Skin epidermis (tissue), 12 donors: ENCODE results near the gene WAC.
"Not testable (repeated sequence)": the region's sequence is repeated elsewhere in the genome, so short reads cannot be mapped to it uniquely, and the experiment has no call there.

Experiments
- H3K27ac ChIP-seq, 21 experiments: fragments of 200-600 bp; sonication (generic) in 11 of 21; one replicate each; pipeline ENCODE4 v1.5.0; 2020; ENCODE audit warnings: mild to moderate bottlenecking in 3 of 21, inconsistent platforms in 2 of 21, moderate library complexity in 2 of 21
- H3K4me3 ChIP-seq, 7 experiments: fragments of 200-600 bp; sonication (generic) in 2 of 7; one replicate each; pipeline ENCODE4 v1.5.0; 2020; ENCODE audit warnings: inconsistent platforms in 2 of 7, mild to moderate bottlenecking in 2 of 7, moderate library complexity in 1 of 7

Gene WAC

DNA sequence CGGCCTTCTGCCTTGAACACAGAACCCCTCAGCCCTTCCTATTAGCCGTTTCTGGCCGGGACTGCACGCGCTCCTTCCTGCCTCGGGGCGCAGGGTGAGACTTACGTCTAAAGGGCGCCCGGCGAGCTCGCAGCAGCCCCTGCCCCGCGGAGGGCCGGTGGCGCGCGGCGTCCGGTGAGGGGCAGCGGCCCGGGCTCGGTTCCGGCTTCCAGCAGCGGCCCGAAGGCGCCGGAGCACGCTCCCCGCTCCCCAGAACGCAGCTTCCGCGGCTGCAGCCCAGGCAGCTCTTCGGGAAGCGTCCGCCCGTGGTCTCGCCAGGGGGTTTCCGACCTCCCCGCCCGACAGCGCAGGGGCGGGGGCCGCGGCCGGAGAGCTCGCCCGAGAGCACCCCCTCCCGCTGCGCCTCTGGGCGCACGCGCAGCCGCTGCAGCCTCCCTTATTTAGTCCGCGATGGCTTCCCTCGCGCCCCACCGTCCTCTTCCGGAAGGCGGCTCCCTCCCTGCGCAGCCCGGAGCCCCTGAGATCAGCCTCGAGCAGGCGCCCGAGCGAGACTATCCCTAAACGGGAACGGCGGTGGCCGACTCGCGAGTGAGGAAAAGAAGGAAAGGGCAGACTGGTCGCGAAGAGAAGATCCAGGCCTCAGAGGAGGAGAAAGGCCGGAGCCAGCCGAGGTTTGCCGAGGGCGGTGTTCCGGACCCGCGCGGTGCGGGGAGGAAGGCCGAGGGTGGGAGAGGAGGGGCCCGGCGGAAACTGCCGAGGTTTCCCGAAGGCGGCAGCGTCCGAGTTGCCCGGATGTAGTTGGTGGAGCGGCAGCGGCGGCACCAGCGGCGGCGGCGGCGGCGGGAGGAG is at the start of gene WAC:
Gene WAC, plus strand, starts transcription at position 782 of the 849 bp plus-strand sequence. CDS start 462 bp downstream, outside the sequence.
- peak within 1 kb of the TSS; percentile 86 to 98 (median 90) for H3K4me3 ChIP-seq
- H3K27ac ChIP-seq = peak within 1 kb of the TSS; percentile 87 to 100 (median 99)

DNA sequence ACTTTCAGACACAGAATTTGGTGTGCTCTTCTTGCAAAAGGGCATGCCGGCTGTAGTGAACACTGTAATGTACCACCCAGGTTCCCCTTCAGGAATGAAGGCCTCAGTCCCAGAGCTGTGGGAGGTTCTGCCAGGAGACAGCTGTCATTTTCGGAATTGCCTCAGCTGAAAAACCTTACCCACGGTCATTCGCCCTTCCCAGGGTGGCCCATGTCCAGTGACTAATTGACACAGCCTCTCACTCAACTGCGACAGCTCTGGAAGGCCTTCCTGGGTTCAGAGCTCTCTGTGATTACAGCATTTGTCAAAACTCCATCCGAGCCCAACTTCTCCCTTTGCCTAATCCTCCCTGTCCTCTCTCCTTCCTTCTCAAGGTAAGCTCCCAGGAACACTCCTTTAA is 43.7 kb upstream of the WAC start:
- Histone ChIP-seq H3K4me3 (no peak overlapping the region), H3K27ac (no peak overlapping the region)

DNA sequence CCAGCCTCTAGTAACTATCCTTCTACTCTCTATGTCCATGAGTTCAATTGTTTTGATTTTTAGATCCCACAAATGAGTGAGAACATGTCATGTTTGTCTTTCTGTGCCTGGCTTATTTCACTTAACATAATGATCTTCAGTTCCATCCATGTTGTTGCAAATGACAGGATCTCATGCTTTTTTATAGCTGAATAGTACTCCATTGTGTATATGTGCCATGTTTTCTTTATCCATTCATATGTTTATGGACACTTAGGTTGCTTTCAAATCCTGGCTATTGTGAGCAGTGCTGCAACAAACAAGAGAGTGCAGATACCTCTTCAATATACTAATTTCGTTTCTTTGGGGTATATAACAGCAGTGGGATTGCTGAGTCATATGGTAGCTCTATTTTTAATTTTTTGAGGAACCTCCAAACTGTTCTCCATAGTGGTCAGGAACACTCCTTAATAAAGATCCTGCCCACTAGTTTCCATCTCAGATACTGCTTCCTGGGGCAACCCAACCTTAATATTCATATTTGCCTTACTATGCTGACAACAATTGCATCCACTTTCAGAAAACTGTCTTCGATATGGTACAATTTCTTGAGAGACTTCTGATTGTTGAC is 42.6 kb upstream of the WAC start:
- H3K4me3 ChIP-seq, H3K27ac ChIP-seq: not testable (repeated sequence)

DNA sequence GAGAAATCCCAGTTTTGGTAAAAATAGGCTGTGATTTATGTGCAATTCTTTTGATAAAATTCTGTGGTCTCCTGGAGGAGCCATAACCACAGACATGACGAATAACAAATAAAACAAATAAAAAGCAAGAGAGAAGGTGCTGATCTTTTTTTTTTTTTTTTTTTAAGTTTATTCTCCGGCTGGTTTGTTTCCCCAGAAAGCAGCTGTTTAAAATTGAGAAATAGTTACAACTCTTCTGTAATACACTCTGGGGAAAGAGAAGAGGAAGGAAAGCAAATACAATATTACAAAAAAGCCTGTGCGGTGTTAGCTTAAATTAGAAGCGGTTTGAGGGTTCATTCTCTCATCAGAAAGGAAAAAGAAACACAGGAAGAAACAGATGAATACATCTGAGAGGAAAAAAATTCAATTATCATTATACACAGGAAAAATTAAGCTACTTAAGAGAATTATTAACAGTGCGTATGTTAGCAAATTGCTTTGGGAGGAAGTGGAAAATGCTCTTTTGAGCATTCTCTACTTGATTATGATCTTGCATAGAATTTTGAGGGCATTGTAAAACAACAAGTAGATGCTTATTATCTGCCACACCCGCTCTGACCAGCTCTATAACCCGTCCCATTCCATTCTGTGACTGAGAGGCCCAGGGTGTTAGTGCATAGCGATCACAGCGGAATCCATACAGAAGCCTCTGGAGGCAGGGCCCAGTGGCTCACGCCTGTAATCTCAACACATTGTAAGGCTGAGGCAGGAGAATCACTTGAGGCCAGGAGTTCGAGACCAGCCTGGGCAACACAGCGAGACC is 40.6 kb upstream of the WAC start:
- Histone ChIP-seq H3K27ac (peak overlapping the region in 5 of 21 experiments; percentile 11 to 62 (median 38)), H3K4me3 (no peak overlapping the region)

- Histone ChIP-seq H3K27ac (no peak overlapping the region), H3K4me3 (no peak overlapping the region)
These were observed 38.5 kb upstream of the WAC start for GRCh38 chr10:28494420-28494819.

- H3K4me3 ChIP-seq = no peak overlapping the region
- no peak overlapping the region for H3K27ac ChIP-seq
These were observed 37.8 kb upstream of the WAC start for GRCh38 chr10:28495084-28495483.

- Histone ChIP-seq H3K4me3 (no peak overlapping the region), H3K27ac (no peak overlapping the region)
These were observed 36.9 kb upstream of the WAC start for GRCh38 chr10:28496017-28496416.

- no peak overlapping the region for H3K27ac ChIP-seq
- H3K4me3 ChIP-seq = no peak overlapping the region
These were observed 36.4 kb upstream of the WAC start for GRCh38 chr10:28496481-28496961.

- Histone ChIP-seq H3K4me3 (no peak overlapping the region), H3K27ac (no peak overlapping the region)
These were observed 35.4 kb upstream of the WAC start for GRCh38 chr10:28497313-28498126.

GRCh38 chr10:28500203-28500602 is 32.7 kb upstream of the WAC start:
- H3K4me3 ChIP-seq, H3K27ac ChIP-seq: not testable (repeated sequence)

GRCh38 chr10:28503114-28503513 is 29.8 kb upstream of the WAC start:
- Histone ChIP-seq H3K27ac (no peak overlapping the region), H3K4me3 (no peak overlapping the region)

- H3K4me3 ChIP-seq = no peak overlapping the region
- H3K27ac ChIP-seq = no peak overlapping the region
These were observed 27.5 kb upstream of the WAC start for GRCh38 chr10:28505359-28505959.

DNA sequence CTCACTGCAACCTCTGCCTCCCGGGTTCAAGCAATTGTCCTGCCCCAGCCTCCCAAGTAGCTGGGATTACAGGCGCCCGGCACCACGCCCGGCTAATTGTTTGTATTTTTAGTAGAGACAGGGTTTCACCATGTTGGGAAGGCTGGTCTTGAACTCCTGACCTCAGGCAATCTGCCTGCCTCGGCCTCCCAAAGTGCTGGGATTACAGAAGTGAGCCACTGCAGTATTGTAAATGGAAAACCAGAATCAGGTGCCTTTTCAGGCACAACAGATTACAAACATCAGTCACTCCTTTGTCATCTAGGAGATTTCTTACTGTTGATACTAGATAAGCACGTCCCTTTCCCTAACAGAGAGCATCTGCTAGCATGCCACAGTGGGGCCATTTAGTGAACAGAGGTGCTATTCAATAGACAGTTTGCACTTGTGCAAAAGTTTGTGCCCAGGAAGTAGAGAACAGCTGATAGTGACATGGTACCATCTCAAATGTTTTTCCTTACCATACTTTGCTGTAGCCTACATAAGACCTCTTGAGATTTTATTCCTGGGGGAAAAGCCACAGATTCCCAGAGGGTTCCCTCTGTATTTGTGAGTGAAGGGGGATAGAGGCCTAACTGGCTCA is 24.5 kb upstream of the WAC start:
- H3K27ac ChIP-seq = no peak overlapping the region
- H3K4me3 ChIP-seq = no peak overlapping the region

GRCh38 chr10:28509286-28509685 is 23.6 kb upstream of the WAC start:
- Histone ChIP-seq H3K27ac (no peak overlapping the region), H3K4me3 (no peak overlapping the region)

DNA sequence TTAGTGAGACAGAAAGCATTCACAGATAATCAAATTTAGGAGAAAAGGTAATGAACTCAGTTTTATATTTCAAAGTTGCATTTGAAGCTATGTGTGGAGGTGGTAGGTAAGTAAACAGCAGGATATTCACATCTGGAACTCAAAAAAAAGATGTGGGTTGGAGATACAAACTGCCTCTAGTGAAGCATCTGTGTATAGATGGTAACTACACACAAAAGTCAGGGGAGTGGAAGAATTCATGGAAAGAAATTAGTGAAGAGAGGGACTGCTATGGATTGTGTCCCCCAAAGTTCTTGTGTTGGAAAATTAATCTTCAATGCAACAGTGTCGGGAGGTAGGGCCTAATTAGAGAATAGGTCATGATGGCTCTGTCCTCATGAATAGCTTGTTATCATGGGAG is 18.3 kb upstream of the WAC start:
- no peak overlapping the region for H3K4me3 ChIP-seq

DNA sequence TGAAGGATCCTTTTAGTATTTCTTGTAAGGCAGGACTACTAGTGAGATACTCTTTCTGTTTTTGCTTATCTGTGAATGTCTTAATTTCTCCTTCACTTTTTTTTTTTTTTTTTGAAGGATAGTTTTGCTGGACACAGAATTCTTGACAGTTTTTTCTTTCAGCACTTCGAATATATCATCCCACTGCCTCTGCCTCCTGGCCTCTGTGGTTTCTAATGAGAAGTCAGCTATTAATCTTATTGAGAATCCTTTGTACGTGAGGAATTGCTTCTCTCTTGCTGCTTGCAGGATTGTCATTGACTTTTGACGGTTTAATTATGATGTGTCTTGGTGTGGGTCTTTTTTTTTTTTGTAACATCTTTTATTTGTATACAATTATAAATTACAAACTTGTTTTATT is 12.6 kb upstream of the WAC start:
- H3K27ac ChIP-seq = no peak overlapping the region
- no peak overlapping the region for H3K4me3 ChIP-seq

More for the DNA sequence above, 18.3 kb upstream of the WAC start:
- no peak overlapping the region for H3K27ac ChIP-seq

DNA sequence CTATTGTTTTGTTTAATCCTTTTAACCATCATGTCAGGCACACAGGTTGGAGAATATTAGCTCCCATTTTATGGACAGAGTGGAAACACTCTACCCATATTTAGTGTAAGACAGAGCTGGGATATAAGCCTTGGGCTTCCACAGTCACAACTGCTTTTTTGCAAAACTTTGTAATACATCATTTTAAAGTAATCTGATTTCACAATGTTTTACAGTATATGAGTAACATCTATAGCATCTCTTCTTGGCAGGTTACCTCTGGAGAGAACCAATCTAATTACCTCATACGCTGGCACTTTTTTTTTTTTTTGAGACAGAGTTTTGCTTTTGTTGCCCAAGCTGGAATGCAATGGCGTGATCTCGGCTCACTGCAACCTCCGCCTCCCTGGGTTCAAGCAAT is 12.1 kb upstream of the WAC start:
- not testable (repeated sequence) for H3K4me3 ChIP-seq

GRCh38 chr10:28521961-28522360 is 11.0 kb upstream of the WAC start:
- H3K27ac ChIP-seq, H3K4me3 ChIP-seq: not testable (repeated sequence)

More for the DNA sequence above, 12.1 kb upstream of the WAC start:
- not testable (repeated sequence) for H3K27ac ChIP-seq
